Measurements from ENCODE around the gene DIAPH3.

The DIAPH3 gene

GRCh38 chr13:59746291-59746962, 417.3 kb downstream of the DIAPH3 start:
- H3K9ac ChIP-seq (ENCODE audit: low read length): no peak overlapping the region
- H3K27ac ChIP-seq (ENCODE audit: low read length): no peak overlapping the region
- H3K4me3 ChIP-seq (ENCODE audit: low read length): no peak overlapping the region
- no peaks in the 10 kb centered on the region for H3K79me2 ChIP-seq (ENCODE audit: low read length)
- no peaks in the 10 kb centered on the region for H3K36me3 ChIP-seq (replicated peaks; ENCODE audit: low read depth, low read length)
- no peak overlapping the region for H2AFZ ChIP-seq (ENCODE audit: low read depth, low read length)
- no peaks in the 10 kb centered on the region for H3K9me3 ChIP-seq (ENCODE audit: insufficient read depth, low read length)
- H3K27me3 ChIP-seq (ENCODE audit: low read depth, low read length): no peaks in the 10 kb centered on the region
- H4K20me1 ChIP-seq (ENCODE audit: insufficient read depth, low read length): no peaks in the 10 kb centered on the region
- H3K4me2 ChIP-seq (ENCODE audit: low read length): no peak overlapping the region
- H3K4me1 ChIP-seq (ENCODE audit: low read length): peaks cover 11% of the 10 kb centered on the region
- no peak for TF ChIP-seq EZH2phosphoT487 (IDR thresholded peaks at IDR 0.05; ENCODE audit: low read depth)
- no peak for TF ChIP-seq CTCF (IDR thresholded peaks at IDR 0.05; ENCODE audit: low read depth, low read length)

GRCh38 chr13:59745392-59745788, 418.3 kb downstream of the DIAPH3 start:
- Histone ChIP-seq H3K4me2 (ENCODE audit: low read length) (no peak overlapping the region), H2AFZ (ENCODE audit: low read depth, low read length) (no peak overlapping the region)

DNA sequence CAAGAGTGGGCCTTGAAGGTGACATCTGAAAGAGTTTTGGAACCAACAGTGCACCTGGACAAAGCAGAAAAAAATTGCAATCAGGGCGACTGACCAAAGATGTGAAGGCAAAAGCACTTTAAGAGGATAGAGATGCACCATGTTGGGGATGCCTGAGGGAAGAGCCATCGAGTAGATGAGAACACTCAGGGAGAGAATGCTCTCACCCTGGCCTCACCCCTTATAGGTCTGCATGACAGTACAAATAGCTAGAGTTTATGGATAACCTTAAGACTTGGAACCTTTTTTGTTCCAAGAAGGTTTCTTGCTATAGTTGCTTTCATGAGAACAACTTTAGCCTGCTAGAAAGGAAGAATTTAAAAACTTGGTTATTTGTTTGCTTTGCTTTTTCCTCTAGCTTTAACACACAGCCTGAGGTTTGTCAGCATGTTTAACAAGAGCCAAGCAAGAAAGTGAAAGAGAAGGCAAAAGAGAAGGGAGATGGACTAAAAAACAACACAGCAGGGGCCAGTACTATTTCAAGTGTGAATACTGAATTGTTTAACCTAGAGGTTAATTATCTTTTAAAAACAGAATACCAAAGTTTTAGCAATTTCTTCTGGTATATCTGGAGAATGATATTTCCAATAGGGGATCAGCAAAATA, 418.9 kb downstream of the DIAPH3 start:
- no peak overlapping the region for H3K4me2 ChIP-seq (ENCODE audit: low read length)
- no peak overlapping the region for H2AFZ ChIP-seq (ENCODE audit: low read depth, low read length)
- no peak for TF ChIP-seq EZH2phosphoT487 (IDR thresholded peaks at IDR 0.05; ENCODE audit: low read depth)
- no peak for TF ChIP-seq CTCF (IDR thresholded peaks at IDR 0.05; ENCODE audit: low read depth, low read length)

More at GRCh38 chr13:59745392-59745788, 418.3 kb downstream of the DIAPH3 start:
- H3K79me2 ChIP-seq (ENCODE audit: low read length): no peaks in the 10 kb centered on the region
- H3K4me3 ChIP-seq (ENCODE audit: low read length): no peak overlapping the region
- no peak for TF ChIP-seq EZH2phosphoT487 (IDR thresholded peaks at IDR 0.05; ENCODE audit: low read depth)
- TF ChIP-seq CTCF (IDR thresholded peaks at IDR 0.05; ENCODE audit: low read depth, low read length): no peak
- no peaks in the 10 kb centered on the region for H3K27me3 ChIP-seq (ENCODE audit: low read depth, low read length)
- peaks cover 5% of the 10 kb centered on the region for H3K36me3 ChIP-seq (replicated peaks; ENCODE audit: low read depth, low read length)
- H4K20me1 ChIP-seq (ENCODE audit: insufficient read depth, low read length): no peaks in the 10 kb centered on the region
- H3K9ac ChIP-seq (ENCODE audit: low read length): no peak overlapping the region
- H3K4me1 ChIP-seq (ENCODE audit: low read length): peaks cover 11% of the 10 kb centered on the region
- no peaks in the 10 kb centered on the region for H3K9me3 ChIP-seq (ENCODE audit: insufficient read depth, low read length)
- H3K27ac ChIP-seq (ENCODE audit: low read length): no peak overlapping the region

DNA sequence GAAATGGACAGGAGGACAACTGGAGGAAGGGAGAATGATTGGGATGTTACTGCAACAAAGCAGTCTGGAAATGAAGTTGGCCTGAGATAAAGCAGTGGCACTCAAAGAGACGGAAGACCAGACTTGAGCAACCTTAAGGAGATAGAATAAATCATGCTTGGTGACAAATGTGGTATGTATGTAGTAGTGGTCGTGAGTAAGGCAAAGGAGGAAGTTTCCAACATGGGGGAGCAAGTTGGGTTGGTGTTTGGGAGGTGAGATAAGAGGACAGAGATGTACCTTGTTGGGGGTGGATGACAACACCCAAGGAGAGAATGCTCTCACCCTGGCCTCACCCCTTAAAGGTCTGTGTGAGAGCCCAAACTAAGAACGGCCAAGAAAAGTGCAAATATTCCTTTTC, 420.5 kb downstream of the DIAPH3 start:
- Histone ChIP-seq H3K9ac (ENCODE audit: low read length) (no peak overlapping the region), H3K79me2 (ENCODE audit: low read length) (no peaks in the 10 kb centered on the region), H3K4me2 (ENCODE audit: low read length) (no peak overlapping the region), H3K4me3 (ENCODE audit: low read length) (no peak overlapping the region), H3K27me3 (ENCODE audit: low read depth, low read length) (no peaks in the 10 kb centered on the region), H3K9me3 (ENCODE audit: insufficient read depth, low read length) (no peaks in the 10 kb centered on the region), H3K36me3 (replicated peaks; ENCODE audit: low read depth, low read length) (peaks cover 5% of the 10 kb centered on the region), H3K4me1 (ENCODE audit: low read length) (peaks cover 11% of the 10 kb centered on the region), H4K20me1 (ENCODE audit: insufficient read depth, low read length) (no peaks in the 10 kb centered on the region), H3K27ac (ENCODE audit: low read length) (no peak overlapping the region), H2AFZ (ENCODE audit: low read depth, low read length) (no peak overlapping the region)
- TF ChIP-seq EZH2phosphoT487 (IDR thresholded peaks at IDR 0.05; ENCODE audit: low read depth) (no peak), CTCF (IDR thresholded peaks at IDR 0.05; ENCODE audit: low read depth, low read length) (no peak)

More for the DNA sequence above, 418.9 kb downstream of the DIAPH3 start:
- no peak overlapping the region for H3K27ac ChIP-seq (ENCODE audit: low read length)
- H3K27me3 ChIP-seq (ENCODE audit: low read depth, low read length): no peaks in the 10 kb centered on the region
- peaks cover 11% of the 10 kb centered on the region for H3K4me1 ChIP-seq (ENCODE audit: low read length)
- H3K9ac ChIP-seq (ENCODE audit: low read length): no peak overlapping the region
- no peaks in the 10 kb centered on the region for H3K79me2 ChIP-seq (ENCODE audit: low read length)
- no peaks in the 10 kb centered on the region for H4K20me1 ChIP-seq (ENCODE audit: insufficient read depth, low read length)
- peaks cover 5% of the 10 kb centered on the region for H3K36me3 ChIP-seq (replicated peaks; ENCODE audit: low read depth, low read length)
- H3K4me3 ChIP-seq (ENCODE audit: low read length): no peak overlapping the region
- H3K9me3 ChIP-seq (ENCODE audit: insufficient read depth, low read length): no peaks in the 10 kb centered on the region

All from OCI-LY3 (cell line).